K562 (cell line): Measurements from ENCODE around the gene IGSF3. TPM values are rescaled to one million over a fixed set of nuclear protein-coding genes. Genes with fewer than 3 reads are reported as not detected.

Source experiments
- ATAC-seq: fragments of 200-7000 bp; cut with Tn5 transposase; 3 replicates; pipeline ENCODE4 v1.9.1; 2020; ENCODE audit warnings: moderate library complexity
- BruUV-seq: library from RNA; stranded (reverse); fragments of 400-500 nt; replicated peaks from 2 replicates; lab custom pipeline; 2021; lab: Mats Ljungman, UMichigan
- CTCF ChIA-PET: fragments of 300-600 bp; formaldehyde crosslinking; extraction: SDS; loops from one replicate; lab custom pipeline; 2021; ENCODE audit warnings: low intra/inter-chr PET ratio; lab: Yijun Ruan, JAX
- POLR2A ChIA-PET: fragments of 300-600, 350-650 bp; sonication (Branson Sonifier 250); formaldehyde crosslinking; extraction: SDS; loops from one replicate; lab custom pipeline; 2021; ENCODE audit warnings: antibody characterized with exemption, inconsistent platforms; lab: Yijun Ruan, JAX
- DNase-seq, 4 experiments: peaks; one replicate each; pipeline versions ENCODE4 v3.0.0 to v3.0.0-alpha.2; 2011 to 2018; ENCODE audit warnings: low spot score in 3 of 4, mixed read lengths in 3 of 4; ENCODE audit errors: extremely low read depth in 1 of 4
- FAIRE-seq: peaks from 2 replicates; lab custom pipeline; 2011; peaks lifted over from hg19 to GRCh38; lab: Jason Lieb, UNC
- H2AFZ ChIP-seq: 2 replicates; pipeline ENCODE4 v1.6.0; 2011; ENCODE audit warnings: low read depth, low read length, control low read depth, inconsistent platforms
- H3K27ac ChIP-seq: fragments of 200-600 bp; 3 replicates; pipeline ENCODE4 v1.8.0; 2011; ENCODE audit warnings: low read depth, mild to moderate bottlenecking, control low read depth, inconsistent platforms, low read length, moderate library complexity, mixed read lengths; ENCODE audit errors: extremely low read depth
- H3K27me3 ChIP-seq, 2 experiments: fragments of 300-600 bp in 1 of 2; 2 replicates in 1 of 2; 3 replicates in 1 of 2; pipeline versions ENCODE4 v1.6.0 to v1.8.0; 2011; ENCODE audit warnings: inconsistent platforms in 2 of 2, low read length in 2 of 2, mild to moderate bottlenecking in 1 of 2, mixed read lengths in 1 of 2, moderate library complexity in 1 of 2; ENCODE audit not compliant: control insufficient read depth in 2 of 2, insufficient read depth in 2 of 2
- H3K36me3 ChIP-seq: fragments of 300-600 bp; 3 replicates; pipeline ENCODE4 v1.8.0; 2011; ENCODE audit warnings: mild to moderate bottlenecking, low read length, inconsistent platforms; ENCODE audit not compliant: control insufficient read depth, insufficient read depth
- H3K4me1 ChIP-seq, 2 experiments: fragments of 200-600 bp in 1 of 2; replicated peaks in 1 of 2; 2 replicates in 1 of 2; 3 replicates in 1 of 2; pipeline versions ENCODE4 v1.5.1 to v1.8.0; 2011; ENCODE audit warnings: inconsistent platforms in 2 of 2, low read length in 2 of 2, mild to moderate bottlenecking in 1 of 2, mixed read lengths in 1 of 2, moderate library complexity in 1 of 2; ENCODE audit not compliant: control insufficient read depth in 2 of 2, insufficient read depth in 2 of 2
- H3K4me2 ChIP-seq: 2 replicates; pipeline ENCODE4 v1.6.1; 2011; ENCODE audit warnings: low read length, control low read depth, inconsistent platforms, mixed read lengths; ENCODE audit not compliant: insufficient read depth
- H3K4me3 ChIP-seq: fragments of 200-600 bp; sonication (generic), shearing (Covaris generic); 2 replicates; pipeline ENCODE4 v1.5.1; 2016; ENCODE audit warnings: control low read depth, inconsistent platforms
- H3K79me2 ChIP-seq: fragments of 200-600 bp; 3 replicates; pipeline ENCODE4 v1.8.0; 2011; ENCODE audit warnings: low read length, inconsistent platforms; ENCODE audit not compliant: control insufficient read depth, insufficient read depth
- H3K9ac ChIP-seq, 2 experiments: 2 replicates each; pipeline versions ENCODE4 v1.6.0 to v1.6.1; 2011; ENCODE audit warnings: low read depth in 2 of 2, low read length in 2 of 2, control low read depth in 1 of 2, inconsistent platforms in 1 of 2, mild to moderate bottlenecking in 1 of 2, mixed read lengths in 1 of 2; ENCODE audit not compliant: insufficient read depth in 1 of 2
- H3K9me1 ChIP-seq: one replicate; pipeline ENCODE4 v1.6.0; 2011; ENCODE audit warnings: inconsistent platforms, mild to moderate bottlenecking, low read length, moderate library complexity; ENCODE audit not compliant: control insufficient read depth, insufficient read depth
- H3K9me3 ChIP-seq: replicated peaks from 2 replicates; pipeline ENCODE4 v1.5.1; 2011; ENCODE audit warnings: low read depth, low read length, inconsistent platforms; ENCODE audit not compliant: control insufficient read depth, insufficient read depth
- H4K20me1 ChIP-seq: replicated peaks from 2 replicates; pipeline ENCODE4 v1.6.1; 2011; ENCODE audit warnings: low read length, inconsistent platforms, mixed read lengths; ENCODE audit not compliant: control insufficient read depth, insufficient read depth
- ARNT ChIP-seq, 2 experiments: fragments of 450-650 bp; IDR thresholded peaks; 2 replicates each; pipeline ENCODE4 v1.6.1; 2016; ENCODE audit warnings: mild to moderate bottlenecking in 1 of 2
- ETV6 ChIP-seq, 3 experiments: fragments of 150-350 bp in 1 of 3; sonication (generic) in 1 of 3; formaldehyde crosslinking in 1 of 3; IDR thresholded peaks; 2 replicates each; pipeline versions ENCODE4 v1.6.1 to v1.8.0; 2014 to 2022; ENCODE audit warnings: borderline replicate concordance in 2 of 3, low read depth in 2 of 3, antibody characterized with exemption in 1 of 3, low read length in 1 of 3, mild to moderate bottlenecking in 1 of 3, missing genetic modification reagents in 1 of 3
- GATA2 ChIP-seq: sonication (generic); formaldehyde crosslinking; IDR thresholded peaks from 2 replicates; pipeline ENCODE4 v1.4.0; 2020; ENCODE audit warnings: mild to moderate bottlenecking, missing genetic modification reagents
- GATAD2A ChIP-seq: fragments of 450-650 bp; IDR thresholded peaks from 2 replicates; pipeline ENCODE4 v1.6.1; 2017
- MTA2 ChIP-seq: fragments of 450-650 bp; IDR thresholded peaks from 2 replicates; pipeline ENCODE4 v1.6.1; 2016; ENCODE audit warnings: low read depth
- POLR2A ChIP-seq: fragments of 450-650 bp; conservative IDR thresholded peaks from 2 replicates; pipeline ENCODE4 v1.6.1; 2016
- RB1 ChIP-seq: fragments of 450-650 bp; IDR thresholded peaks from 2 replicates; pipeline ENCODE4 v1.6.1; 2017; ENCODE audit warnings: low read depth, mild to moderate bottlenecking
- TEAD1 ChIP-seq, 2 experiments: fragments of 450-650 bp in 1 of 2; sonication (generic) in 1 of 2; formaldehyde crosslinking; IDR thresholded peaks; 2 replicates each; pipeline versions ENCODE4 v1.4.0 to v1.8.0; 2020 to 2022; ENCODE audit warnings: mild to moderate bottlenecking in 2 of 2, missing genetic modification reagents in 1 of 2
- ZC3H11A ChIP-seq: IDR thresholded peaks from 2 replicates; pipeline ENCODE4 v1.6.1; 2012; ENCODE audit warnings: low read depth, low read length, improper control_type of control experiment
- ZNF311 ChIP-seq: fragments of 250-450 bp; sonication (Bioruptor Pico); IDR thresholded peaks from 2 replicates; pipeline ENCODE4 v1.4.0; 2020; ENCODE audit warnings: mild to moderate bottlenecking, moderate library complexity
- WGBS: fragments of 100-300 bp; shearing (Covaris generic); methylation state at CpG from one replicate; pipeline ENCODE4 v1.1.6; 2016; ENCODE audit warnings: low coverage, mixed read lengths; ENCODE audit not compliant: insufficient coverage; ENCODE audit errors: missing lambda C conversion rate; 5-methylcytosine and 5-hydroxymethylcytosine counted together
- in situ Hi-C: fragments of 300-500 bp; cut with MboI; formaldehyde crosslinking; loops from 4 replicates; pipeline ENCODE4 v1.15.0; 2018; ENCODE audit warnings: inconsistent platforms, mixed read lengths
- intact Hi-C: fragments of 100-400 bp; cut with micrococcal nuclease; formaldehyde crosslinking; loops from 2 replicates; pipeline ENCODE4 v1.14.2; 2022
- polyA plus RNA-seq, 8 experiments: library from polyadenylated mRNA; depleted of rRNA in 4 of 8; stranded (reverse) in 5 of 8; unstranded in 3 of 8; fragments of >200 nt; fragmentation: Nextera tagmentation in 2 of 8; fragmentation: Illumina TruSeq in 1 of 8; extraction: Ambion mirVana in 2 of 8; extraction: Trizol in 1 of 8; gene quantifications; 2 replicates each; pipeline versions ENCODE4 v1.2.1 to v1.2.3, GENCODE V29; 2011 to 2014; ENCODE audit warnings: inconsistent platforms in 1 of 8, missing spikeins in 1 of 8
- total RNA-seq, 7 experiments: library from RNA; depleted of rRNA in 6 of 7; stranded (reverse); fragments of >200 nt in 6 of 7; fragmentation: Illumina TruSeq in 2 of 7; extraction: Trizol in 2 of 7; gene quantifications; 2 replicates each; pipeline versions ENCODE4 v1.2.1 to v1.2.3, GENCODE V29; 2011 to 2021; ENCODE audit warnings: low replicate concordance in 1 of 7

The IGSF3 gene
- total and polyA plus RNA-seq, 9 of the 15 experiments (the other 6 are each of a cell fraction or from before 2014, with no cell fraction given): 1.1 to 15.0 (median 8.3) TPM

GRCh38 chr1:116528329-116529083, 139.0 kb downstream of the IGSF3 start:
- Histone ChIP-seq H3K9ac (no peak overlapping the region), H3K9me3 (no peaks in the 10 kb centered on the region), H3K36me3 (peaks cover 11% of the 10 kb centered on the region; the same call in 2 of the 3 replicates), H2AFZ (no peak overlapping the region), H3K27me3 (no peaks in the 10 kb centered on the region), H3K4me1 (peaks cover 0 to 5% of the 10 kb centered on the region in 2 experiments; a peak in 2 of 5 replicates), H3K27ac (no peak overlapping the region), H3K4me2 (no peak overlapping the region), H3K4me3 (no peak overlapping the region), H3K79me2 (no peaks in the 10 kb centered on the region), H4K20me1 (no peaks in the 10 kb centered on the region), H3K9me1 (no peaks in the 10 kb centered on the region)
- 94% methylated on average over 1 of the region's 1 CpG for WGBS
- TF ChIP-seq TEAD1 (CRISPR knock-in tag; IDR thresholded peaks at IDR 0.05): no peak
- peak; percentile 30; the same call in 1 of the 2 replicates for TF ChIP-seq POLR2A
- TF ChIP-seq MTA2: no peak
- POLR2A ChIA-PET: no interaction called here
- ATAC-seq (no peak), DNase-seq (no peak), FAIRE-seq (no peak)
- no TSS peak for BruUV-seq
- intact Hi-C loops (no loop called here), in situ Hi-C loops (no loop called here)
- CTCF ChIA-PET: interaction anchor here (0.5 kb wide), 1 partner anchor 21 kb away, joined by 3 read pairs; no protein-coding TSS in a partner anchor

GRCh38 chr1:116525440-116525839, 142.1 kb downstream of the IGSF3 start:
- peaks cover 0 to 5% of the 10 kb centered on the region in 2 experiments; a peak in 1 of 5 replicates for H3K4me1 ChIP-seq
- ChIA-PET CTCF (no interaction called here), POLR2A (interaction anchor here (1.0 kb wide), 1 partner anchor 9 kb away, joined by 3 read pairs; no protein-coding TSS in a partner anchor)
- H3K4me2 ChIP-seq: no peak overlapping the region
- H3K36me3 ChIP-seq: peaks cover 17% of the 10 kb centered on the region; the same call in 2 of the 3 replicates
- TF ChIP-seq ZC3H11A (no peak), GATA2 (no peak), ETV6 (IDR thresholded peaks at IDR 0.05; ENCODE audit: borderline replicate concordance in 1 of 2, low read depth in 2 of 2, low read length in 1 of 2) (no peak), ETV6 (CRISPR knock-in tag; IDR thresholded peaks at IDR 0.05; ENCODE audit: borderline replicate concordance) (no peak), ARNT (IDR thresholded peaks at IDR 0.05) (no peak), GATAD2A (no peak), ZNF311 (CRISPR knock-in tag) (no peak), RB1 (no peak)
- DNase-seq: no peak
- no peaks in the 10 kb centered on the region for H3K79me2 ChIP-seq
- H3K9me3 ChIP-seq: no peaks in the 10 kb centered on the region
- BruUV-seq: no TSS peak
- no peaks in the 10 kb centered on the region for H3K9me1 ChIP-seq
- no peak for ATAC-seq
- H3K4me3 ChIP-seq: no peak overlapping the region
- H3K27me3 ChIP-seq: no peaks in the 10 kb centered on the region
- H3K27ac ChIP-seq: no peak overlapping the region
- in situ Hi-C loops (no loop called here), intact Hi-C loops (no loop called here)
- H4K20me1 ChIP-seq: no peaks in the 10 kb centered on the region
- H2AFZ ChIP-seq: no peak overlapping the region
- H3K9ac ChIP-seq: no peak overlapping the region
- WGBS: 92% methylated on average over 2 of the region's 2 CpGs
- FAIRE-seq: no peak
